K562 (cell line): Measurements from ENCODE around the gene SPOCK3. TPM values are rescaled to one million over a fixed set of nuclear protein-coding genes. Genes with fewer than 3 reads are reported as not detected.

Experiments
- ATAC-seq: fragments of 200-7000 bp; cut with Tn5 transposase; 3 replicates; pipeline ENCODE4 v1.9.1; 2020; ENCODE audit warnings: moderate library complexity
- BruUV-seq: library from RNA; stranded (reverse); fragments of 400-500 nt; replicated peaks from 2 replicates; lab custom pipeline; 2021; lab: Mats Ljungman, UMichigan
- CTCF ChIA-PET: fragments of 300-600 bp; formaldehyde crosslinking; extraction: SDS; loops from one replicate; lab custom pipeline; 2021; ENCODE audit warnings: low intra/inter-chr PET ratio; lab: Yijun Ruan, JAX
- POLR2A ChIA-PET: fragments of 300-600, 350-650 bp; sonication (Branson Sonifier 250); formaldehyde crosslinking; extraction: SDS; loops from one replicate; lab custom pipeline; 2021; ENCODE audit warnings: antibody characterized with exemption, inconsistent platforms; lab: Yijun Ruan, JAX
- DNase-seq, 4 experiments: peaks; one replicate each; pipeline versions ENCODE4 v3.0.0 to v3.0.0-alpha.2; 2011 to 2018; ENCODE audit warnings: low spot score in 3 of 4, mixed read lengths in 3 of 4; ENCODE audit errors: extremely low read depth in 1 of 4
- FAIRE-seq: peaks from 2 replicates; lab custom pipeline; 2011; peaks lifted over from hg19 to GRCh38; lab: Jason Lieb, UNC
- H2AFZ ChIP-seq: 2 replicates; pipeline ENCODE4 v1.6.0; 2011; ENCODE audit warnings: low read depth, low read length, control low read depth, inconsistent platforms
- H3K27ac ChIP-seq: fragments of 200-600 bp; 3 replicates; pipeline ENCODE4 v1.8.0; 2011; ENCODE audit warnings: low read depth, mild to moderate bottlenecking, control low read depth, inconsistent platforms, low read length, moderate library complexity, mixed read lengths; ENCODE audit errors: extremely low read depth
- H3K27me3 ChIP-seq, 2 experiments: fragments of 300-600 bp in 1 of 2; 2 replicates in 1 of 2; 3 replicates in 1 of 2; pipeline versions ENCODE4 v1.6.0 to v1.8.0; 2011; ENCODE audit warnings: inconsistent platforms in 2 of 2, low read length in 2 of 2, mild to moderate bottlenecking in 1 of 2, mixed read lengths in 1 of 2, moderate library complexity in 1 of 2; ENCODE audit not compliant: control insufficient read depth in 2 of 2, insufficient read depth in 2 of 2
- H3K36me3 ChIP-seq: fragments of 300-600 bp; 3 replicates; pipeline ENCODE4 v1.8.0; 2011; ENCODE audit warnings: mild to moderate bottlenecking, low read length, inconsistent platforms; ENCODE audit not compliant: control insufficient read depth, insufficient read depth
- H3K4me1 ChIP-seq, 2 experiments: fragments of 200-600 bp in 1 of 2; replicated peaks in 1 of 2; 2 replicates in 1 of 2; 3 replicates in 1 of 2; pipeline versions ENCODE4 v1.5.1 to v1.8.0; 2011; ENCODE audit warnings: inconsistent platforms in 2 of 2, low read length in 2 of 2, mild to moderate bottlenecking in 1 of 2, mixed read lengths in 1 of 2, moderate library complexity in 1 of 2; ENCODE audit not compliant: control insufficient read depth in 2 of 2, insufficient read depth in 2 of 2
- H3K4me2 ChIP-seq: 2 replicates; pipeline ENCODE4 v1.6.1; 2011; ENCODE audit warnings: low read length, control low read depth, inconsistent platforms, mixed read lengths; ENCODE audit not compliant: insufficient read depth
- H3K4me3 ChIP-seq: fragments of 200-600 bp; sonication (generic), shearing (Covaris generic); 2 replicates; pipeline ENCODE4 v1.5.1; 2016; ENCODE audit warnings: control low read depth, inconsistent platforms
- H3K79me2 ChIP-seq: fragments of 200-600 bp; 3 replicates; pipeline ENCODE4 v1.8.0; 2011; ENCODE audit warnings: low read length, inconsistent platforms; ENCODE audit not compliant: control insufficient read depth, insufficient read depth
- H3K9ac ChIP-seq, 2 experiments: 2 replicates each; pipeline versions ENCODE4 v1.6.0 to v1.6.1; 2011; ENCODE audit warnings: low read depth in 2 of 2, low read length in 2 of 2, control low read depth in 1 of 2, inconsistent platforms in 1 of 2, mild to moderate bottlenecking in 1 of 2, mixed read lengths in 1 of 2; ENCODE audit not compliant: insufficient read depth in 1 of 2
- H3K9me1 ChIP-seq: one replicate; pipeline ENCODE4 v1.6.0; 2011; ENCODE audit warnings: inconsistent platforms, mild to moderate bottlenecking, low read length, moderate library complexity; ENCODE audit not compliant: control insufficient read depth, insufficient read depth
- H3K9me3 ChIP-seq: replicated peaks from 2 replicates; pipeline ENCODE4 v1.5.1; 2011; ENCODE audit warnings: low read depth, low read length, inconsistent platforms; ENCODE audit not compliant: control insufficient read depth, insufficient read depth
- H4K20me1 ChIP-seq: replicated peaks from 2 replicates; pipeline ENCODE4 v1.6.1; 2011; ENCODE audit warnings: low read length, inconsistent platforms, mixed read lengths; ENCODE audit not compliant: control insufficient read depth, insufficient read depth
- GTF2B ChIP-seq: IDR thresholded peaks from 2 replicates; pipeline ENCODE4 v1.6.1; 2011; ENCODE audit not compliant: insufficient read length; ENCODE audit errors: extremely low read depth
- MCM7 ChIP-seq, 2 experiments: fragments of 450-650 bp; IDR thresholded peaks; 2 replicates each; pipeline ENCODE4 v1.6.1; 2016 to 2018
- PCBP2 ChIP-seq: fragments of 200-400 bp; formaldehyde crosslinking; IDR thresholded peaks from 2 replicates; pipeline ENCODE4 v1.6.1; 2018; ENCODE audit warnings: low read length, low read depth, mild to moderate bottlenecking, moderate library complexity; ENCODE audit not compliant: poor library complexity, severe bottlenecking
- TAF15 ChIP-seq: fragments of 200-400 bp; formaldehyde crosslinking; IDR thresholded peaks from 2 replicates; pipeline ENCODE4 v1.6.1; 2017; ENCODE audit warnings: mild to moderate bottlenecking, low read depth, low read length, moderate library complexity
- U2AF1 ChIP-seq: fragments of 200-400 bp; formaldehyde crosslinking; optimal IDR thresholded peaks from 2 replicates; pipeline ENCODE3; 2017; ENCODE audit warnings: mild to moderate bottlenecking, low read depth, low read length, moderate library complexity
- ZNF175 ChIP-seq: fragments of 200-800 bp; sonication (Bioruptor generic); IDR thresholded peaks from 2 replicates; pipeline ENCODE4 v1.6.1; 2016; ENCODE audit warnings: low read depth, mild to moderate bottlenecking, missing genetic modification characterization, missing compliant biosample characterization
- WGBS: fragments of 100-300 bp; shearing (Covaris generic); methylation state at CpG from one replicate; pipeline ENCODE4 v1.1.6; 2016; ENCODE audit warnings: low coverage, mixed read lengths; ENCODE audit not compliant: insufficient coverage; ENCODE audit errors: missing lambda C conversion rate; 5-methylcytosine and 5-hydroxymethylcytosine counted together
- in situ Hi-C: fragments of 300-500 bp; cut with MboI; formaldehyde crosslinking; loops from 4 replicates; pipeline ENCODE4 v1.15.0; 2018; ENCODE audit warnings: inconsistent platforms, mixed read lengths
- intact Hi-C: fragments of 100-400 bp; cut with micrococcal nuclease; formaldehyde crosslinking; loops from 2 replicates; pipeline ENCODE4 v1.14.2; 2022
- polyA plus RNA-seq, 8 experiments: library from polyadenylated mRNA; depleted of rRNA in 4 of 8; stranded (reverse) in 5 of 8; unstranded in 3 of 8; fragments of >200 nt; fragmentation: Nextera tagmentation in 2 of 8; fragmentation: Illumina TruSeq in 1 of 8; extraction: Ambion mirVana in 2 of 8; extraction: Trizol in 1 of 8; gene quantifications; 2 replicates each; pipeline versions ENCODE4 v1.2.1 to v1.2.3, GENCODE V29; 2011 to 2014; ENCODE audit warnings: inconsistent platforms in 1 of 8, missing spikeins in 1 of 8
- total RNA-seq, 7 experiments: library from RNA; depleted of rRNA in 6 of 7; stranded (reverse); fragments of >200 nt in 6 of 7; fragmentation: Illumina TruSeq in 2 of 7; extraction: Trizol in 2 of 7; gene quantifications; 2 replicates each; pipeline versions ENCODE4 v1.2.1 to v1.2.3, GENCODE V29; 2011 to 2021; ENCODE audit warnings: low replicate concordance in 1 of 7
- TF ChIP-seq, protein P1 (sequence below): fragments of 450-650 bp; conservative IDR thresholded peaks from 2 replicates; pipeline ENCODE4 v1.6.1; 2016; ENCODE audit warnings: missing genetic modification characterization, low read depth, mild to moderate bottlenecking, control low read depth, missing compliant biosample characterization
- TF ChIP-seq, protein P2 (sequence below): fragments of 250-450 bp; sonication (Bioruptor Pico); IDR thresholded peaks from 2 replicates; pipeline ENCODE4 v1.8.0; 2022; ENCODE audit warnings: moderate library complexity, mild to moderate bottlenecking, inconsistent platforms

The SPOCK3 gene
- total and polyA plus RNA-seq, 9 of the 15 experiments (the other 6 are each of a cell fraction or from before 2014, with no cell fraction given): not detected

GRCh38 chr4:167041524-167041923 is 192.8 kb downstream of the SPOCK3 start (continued):
- TF ChIP-seq, protein P1, sequence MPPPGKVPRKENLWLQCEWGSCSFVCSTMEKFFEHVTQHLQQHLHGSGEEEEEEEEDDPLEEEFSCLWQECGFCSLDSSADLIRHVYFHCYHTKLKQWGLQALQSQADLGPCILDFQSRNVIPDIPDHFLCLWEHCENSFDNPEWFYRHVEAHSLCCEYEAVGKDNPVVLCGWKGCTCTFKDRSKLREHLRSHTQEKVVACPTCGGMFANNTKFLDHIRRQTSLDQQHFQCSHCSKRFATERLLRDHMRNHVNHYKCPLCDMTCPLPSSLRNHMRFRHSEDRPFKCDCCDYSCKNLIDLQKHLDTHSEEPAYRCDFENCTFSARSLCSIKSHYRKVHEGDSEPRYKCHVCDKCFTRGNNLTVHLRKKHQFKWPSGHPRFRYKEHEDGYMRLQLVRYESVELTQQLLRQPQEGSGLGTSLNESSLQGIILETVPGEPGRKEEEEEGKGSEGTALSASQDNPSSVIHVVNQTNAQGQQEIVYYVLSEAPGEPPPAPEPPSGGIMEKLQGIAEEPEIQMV (tag): no peak
- TF ChIP-seq PCBP2: no peak
- no peak for TF ChIP-seq GTF2B
- no peak for TF ChIP-seq TAF15
- TF ChIP-seq MCM7 (IDR thresholded peaks at IDR 0.05): no peak

DNA sequence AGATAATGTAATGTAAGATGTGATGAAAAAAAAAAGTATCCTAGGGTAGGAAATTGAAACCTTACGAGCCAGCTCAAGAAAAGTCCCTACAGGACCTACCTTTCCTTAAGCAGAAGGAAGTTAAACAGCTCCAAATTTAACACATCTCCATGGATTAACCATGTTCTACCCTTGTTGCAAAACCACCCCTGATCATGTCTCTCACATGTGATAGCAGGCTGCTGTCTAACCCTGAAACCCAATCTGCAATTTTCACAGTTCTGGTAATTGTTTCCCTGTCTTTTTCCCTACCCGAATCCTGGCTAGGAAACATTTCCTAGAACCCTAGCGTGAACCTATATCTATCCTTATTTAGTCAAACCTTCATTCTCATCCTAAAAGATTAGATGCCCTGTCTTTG is 198.9 kb downstream of the SPOCK3 start:
- FAIRE-seq: no peak
- H3K79me2 ChIP-seq: no peaks in the 10 kb centered on the region
- no peak for ATAC-seq
- no peaks in the 10 kb centered on the region for H4K20me1 ChIP-seq
- POLR2A ChIA-PET: no interaction called here
- no peak overlapping the region for H3K9ac ChIP-seq
- H3K36me3 ChIP-seq: no peaks in the 10 kb centered on the region
- H3K4me2 ChIP-seq: no peak overlapping the region
- H3K4me1 ChIP-seq: no peaks in the 10 kb centered on the region
- TF ChIP-seq U2AF1 (no peak), ZNF175 (CRISPR knock-in tag) (no peak)
- TF ChIP-seq, protein P2, sequence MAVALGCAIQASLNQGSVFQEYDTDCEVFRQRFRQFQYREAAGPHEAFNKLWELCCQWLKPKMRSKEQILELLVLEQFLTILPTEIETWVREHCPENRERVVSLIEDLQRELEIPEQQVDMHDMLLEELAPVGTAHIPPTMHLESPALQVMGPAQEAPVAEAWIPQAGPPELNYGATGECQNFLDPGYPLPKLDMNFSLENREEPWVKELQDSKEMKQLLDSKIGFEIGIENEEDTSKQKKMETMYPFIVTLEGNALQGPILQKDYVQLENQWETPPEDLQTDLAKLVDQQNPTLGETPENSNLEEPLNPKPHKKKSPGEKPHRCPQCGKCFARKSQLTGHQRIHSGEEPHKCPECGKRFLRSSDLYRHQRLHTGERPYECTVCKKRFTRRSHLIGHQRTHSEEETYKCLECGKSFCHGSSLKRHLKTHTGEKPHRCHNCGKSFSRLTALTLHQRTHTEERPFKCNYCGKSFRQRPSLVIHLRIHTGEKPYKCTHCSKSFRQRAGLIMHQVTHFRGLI (CRISPR knock-in tag): no peak
- TF ChIP-seq, all 486 proteins: peak for 0
- no peaks in the 10 kb centered on the region for H3K9me1 ChIP-seq
- no peak overlapping the region for H3K27ac ChIP-seq
- intact Hi-C loops (no loop called here), in situ Hi-C loops (no loop called here)
- H3K4me3 ChIP-seq: no peak overlapping the region
- WGBS: 0% methylated on average over 3 of the region's 3 CpGs
- H3K9me3 ChIP-seq: no peaks in the 10 kb centered on the region; the same call in 1 of the 2 replicates
- CTCF ChIA-PET: no interaction called here
- H2AFZ ChIP-seq: no peak overlapping the region
- H3K27me3 ChIP-seq: no peaks in the 10 kb centered on the region
- DNase-seq: no peak
- no TSS peak for BruUV-seq
